DMS79 treated with DMSO at 0.1 percent for 48 hours (cell line): ENCODE measurements around the gene ORC1.
A peak's percentile ranks its signal among the peaks of the same experiment; 100 is the strongest.

Source experiments
- DNase-seq: peaks from one replicate; lab custom pipeline; 2025; lab: John Stamatoyannopoulos, UW

ORC1 gene

DNA sequence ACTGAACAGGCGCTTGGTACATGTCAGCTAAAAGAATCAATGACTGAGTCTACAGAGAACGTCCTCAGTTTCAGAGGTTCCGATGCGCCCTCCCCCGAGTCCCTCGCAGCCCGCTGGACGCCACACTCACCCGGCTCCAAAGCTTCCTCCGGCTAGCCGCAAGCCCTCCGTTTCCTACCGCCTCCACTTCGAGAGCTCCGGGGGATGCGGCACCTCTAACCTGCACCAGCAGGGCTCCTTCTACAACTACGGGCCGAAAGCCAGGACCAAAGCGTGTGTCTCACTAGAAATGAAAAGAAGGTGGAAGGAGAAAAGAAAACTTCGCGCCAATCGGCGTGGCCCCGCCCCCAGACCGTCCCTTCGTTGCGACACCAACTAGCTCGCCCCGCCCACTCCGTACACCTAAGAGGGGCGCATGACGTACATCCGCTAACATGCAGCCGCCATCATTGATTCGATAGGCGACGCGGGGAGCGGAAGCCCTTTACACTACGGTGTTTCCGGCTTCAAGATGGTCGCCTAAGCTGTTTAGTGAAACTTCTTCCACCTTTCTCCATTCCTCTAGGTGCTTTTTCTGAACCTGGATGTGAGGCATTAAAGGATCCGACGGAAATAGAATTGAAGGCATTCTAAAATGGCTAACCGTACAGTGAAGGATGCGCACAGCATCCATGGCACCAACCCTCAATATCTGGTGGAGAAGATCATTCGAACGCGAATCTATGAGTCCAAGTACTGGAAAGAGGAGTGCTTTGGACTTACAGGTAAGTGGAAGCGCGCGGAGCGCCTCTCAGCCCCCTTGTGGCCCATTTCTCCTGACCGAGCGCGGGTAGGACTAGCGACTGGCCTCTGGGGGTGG, at the start of gene ORC1, which contains the start of gene PRPF38A:
Gene ORC1, minus strand, starts transcription at position 308 of the 859 bp plus-strand sequence. CDS start 2,200 bp downstream, outside the sequence.
Gene PRPF38A, plus strand, starts transcription at position 487 of the 859 bp plus-strand sequence. Its CDS starts 148 bp downstream, at position 635.
- peak; percentile 99 for DNase-seq

DNA sequence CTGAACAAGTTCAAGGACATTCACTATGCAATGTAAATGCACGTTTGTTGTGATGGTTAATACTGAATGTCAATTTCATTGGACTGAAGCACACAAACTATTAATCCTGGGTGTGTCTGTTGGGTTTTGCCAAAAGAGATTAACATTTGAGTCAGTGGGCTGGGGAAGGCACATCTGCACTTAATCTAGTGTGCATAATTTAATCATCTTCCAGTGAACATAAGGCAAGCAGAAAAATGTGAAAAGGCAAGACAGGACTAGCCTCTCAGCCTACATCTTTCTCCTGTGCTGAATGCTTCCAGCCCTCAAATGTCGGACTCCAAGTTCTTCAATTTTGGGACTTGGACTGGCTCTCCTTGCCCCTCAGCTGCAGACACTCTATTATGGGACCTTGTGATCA, 40.2 kb upstream of the ORC1 start:
- no peak for DNase-seq

DNA sequence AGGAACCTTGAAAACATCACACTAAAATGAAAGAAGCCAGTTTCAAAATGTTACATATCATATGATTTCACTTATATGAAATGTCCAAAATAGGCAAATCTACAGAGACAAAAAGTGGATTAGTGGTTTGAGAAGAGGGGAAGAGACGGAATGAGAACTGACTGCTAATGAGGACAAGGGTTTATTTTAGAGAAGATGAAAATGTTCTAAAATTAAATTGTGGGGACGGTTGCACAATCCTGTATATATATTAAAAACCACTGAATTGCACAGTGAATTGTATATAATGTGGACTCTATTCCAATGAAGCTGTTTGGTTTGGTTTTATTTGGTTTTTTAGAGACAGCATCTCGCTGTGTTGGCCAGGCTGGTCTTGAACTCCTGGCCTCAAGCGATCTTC, 35.8 kb upstream of the ORC1 start:
- DNase-seq = no peak

DNA sequence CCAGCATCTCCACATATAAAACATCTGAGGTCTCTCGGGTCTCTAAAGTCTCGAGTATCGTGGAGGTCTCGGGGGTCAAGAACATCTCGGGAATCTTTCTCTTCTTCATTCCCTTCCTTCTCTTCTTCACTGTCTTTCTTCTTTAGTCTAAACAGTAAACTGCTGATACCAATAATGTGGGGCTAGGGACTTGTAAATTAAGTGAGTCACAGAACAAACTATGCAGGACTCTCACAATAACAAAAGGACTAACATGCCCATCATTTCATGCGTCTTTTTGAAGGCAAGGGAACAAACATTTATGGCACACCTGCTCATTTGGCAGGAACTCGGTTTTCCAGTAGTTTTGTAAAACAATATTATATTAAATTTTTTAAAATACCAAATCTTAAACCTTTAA, 32.6 kb upstream of the ORC1 start:
- no peak for DNase-seq

DNA sequence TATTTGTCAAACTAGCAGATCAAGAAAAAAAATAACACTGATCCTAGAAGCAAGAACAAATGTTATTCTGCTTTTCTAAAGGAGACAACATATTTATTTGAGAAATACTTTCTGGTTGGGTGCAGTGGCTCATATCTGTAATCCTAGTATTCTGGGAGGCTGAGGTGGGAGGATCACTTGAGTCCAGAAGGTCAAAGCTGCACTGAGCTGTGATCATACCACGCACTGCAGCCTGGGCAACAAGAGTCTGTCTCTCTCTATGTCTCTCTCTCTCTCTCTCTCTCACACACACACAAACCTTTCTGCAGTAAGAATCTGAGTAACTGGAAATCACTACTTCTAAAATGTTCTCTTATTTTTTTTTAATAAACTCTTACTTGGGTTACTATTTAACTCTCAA, 31.4 kb upstream of the ORC1 start:
- no peak for DNase-seq

DNA sequence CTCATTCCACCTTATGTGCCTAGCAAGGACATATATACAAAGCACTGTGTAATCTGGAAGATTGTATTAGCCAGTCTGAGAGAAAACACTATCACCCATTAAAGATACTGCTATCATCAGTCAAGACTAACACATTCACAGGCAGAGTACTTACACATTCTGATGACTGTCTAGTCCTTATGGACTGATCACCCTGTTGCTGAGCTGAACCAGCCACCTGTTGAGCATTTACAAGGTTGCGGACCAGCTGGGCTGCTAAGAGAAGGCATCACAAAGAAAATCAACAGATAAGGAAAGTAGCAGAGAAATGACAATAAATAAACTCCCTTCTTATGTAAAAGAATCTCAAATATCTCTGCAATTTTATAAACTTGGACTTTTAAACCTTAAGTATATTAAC, 31.0 kb upstream of the ORC1 start:
- no peak for DNase-seq

DNA sequence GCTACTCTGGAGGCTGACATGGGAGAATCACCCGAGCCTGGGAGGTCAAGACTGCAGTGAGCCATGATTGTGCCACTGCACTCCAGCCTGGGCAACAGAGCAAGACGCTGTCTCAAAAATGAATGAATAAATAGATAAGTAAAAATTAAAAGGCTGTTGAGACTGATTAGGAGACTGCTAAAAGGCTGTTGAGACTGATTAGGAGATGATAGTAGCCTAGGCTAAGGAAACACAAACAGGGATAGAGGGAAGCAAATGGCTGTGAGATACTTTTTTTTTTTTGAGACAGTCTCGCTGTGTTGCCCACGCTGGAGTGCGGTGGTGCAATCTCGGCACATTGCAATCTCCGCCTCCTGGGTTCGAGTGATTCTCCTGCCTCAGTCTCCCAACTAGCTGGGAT, 28.6 kb upstream of the ORC1 start:
- DNase-seq = no peak

DNA sequence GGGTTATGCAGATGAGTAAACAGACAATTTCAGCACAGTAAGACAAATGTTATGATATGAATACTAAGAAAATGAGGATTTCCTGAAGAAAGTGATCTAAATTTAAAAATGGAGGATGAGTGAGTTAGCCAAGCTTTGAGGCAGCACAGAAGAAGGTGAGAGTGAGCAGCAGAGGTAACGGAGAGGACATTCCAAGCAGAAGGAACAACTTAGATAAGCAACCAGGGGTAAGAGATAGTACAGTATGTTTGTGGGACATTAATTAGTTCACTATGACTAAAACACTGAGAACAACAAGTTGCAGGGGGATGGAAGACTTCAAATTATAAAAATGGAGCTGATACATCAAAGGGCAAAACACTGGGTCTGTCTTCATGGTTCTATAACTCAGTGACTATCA, 22.9 kb upstream of the ORC1 start:
- DNase-seq = no peak

DNA sequence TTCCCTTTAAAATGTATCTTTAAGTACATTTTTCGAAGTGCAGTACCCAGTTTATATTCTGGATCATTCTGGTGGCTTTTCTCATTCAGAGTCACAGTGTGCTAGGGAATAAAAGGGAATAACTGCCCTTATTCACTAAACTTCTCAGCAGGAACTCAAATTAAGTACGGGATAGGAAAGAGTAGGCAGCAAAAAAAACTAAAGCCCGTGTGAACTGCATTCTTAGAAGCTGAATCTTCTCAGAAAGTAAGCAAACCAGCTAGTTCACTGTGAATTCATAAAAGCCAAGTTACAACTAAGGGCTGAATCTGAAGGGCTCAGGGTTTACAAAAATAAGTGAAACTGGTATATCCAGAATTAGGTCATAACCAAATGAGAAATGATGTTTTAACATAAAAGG, 22.1 kb upstream of the ORC1 start:
- no peak for DNase-seq

DNA sequence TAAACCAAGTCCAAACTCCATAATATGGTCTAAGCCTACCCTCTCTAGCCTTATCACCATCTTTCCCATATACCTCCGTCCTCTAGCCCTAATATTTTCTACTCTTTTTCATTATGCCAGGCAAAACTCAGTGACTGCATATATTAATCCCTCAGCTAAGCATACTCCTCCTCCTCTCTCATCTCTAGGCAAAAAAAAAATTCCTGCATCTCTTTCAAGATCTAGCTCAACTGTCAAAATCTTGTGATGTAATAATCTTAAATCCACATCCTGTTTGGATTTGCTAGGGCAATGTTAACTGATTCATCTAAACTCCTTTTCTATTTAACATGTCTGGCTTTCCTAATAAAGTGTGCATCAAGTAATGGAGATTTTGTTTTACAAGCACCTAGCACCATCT, 20.6 kb upstream of the ORC1 start:
- DNase-seq = no peak

DNA sequence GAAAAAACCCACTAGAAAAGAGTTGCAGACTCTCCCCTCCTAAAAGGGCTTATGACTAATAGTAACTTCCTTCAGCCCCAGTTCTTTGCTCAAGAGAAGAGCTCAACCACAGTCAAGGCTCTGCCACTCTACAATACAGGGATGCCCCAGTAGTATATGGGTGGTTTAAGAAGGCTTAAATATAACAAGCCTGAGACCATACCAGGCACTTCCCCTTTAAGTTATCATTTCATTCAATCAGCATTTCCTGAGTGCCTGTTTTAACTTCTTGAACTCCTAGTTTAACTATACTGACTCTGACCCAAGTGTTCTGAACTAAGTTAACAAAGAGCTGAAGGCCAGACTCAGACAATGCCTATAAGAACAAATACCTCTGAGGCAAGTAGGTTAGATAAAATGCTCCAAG, 20.0 kb upstream of the ORC1 start:
- DNase-seq = no peak

DNA sequence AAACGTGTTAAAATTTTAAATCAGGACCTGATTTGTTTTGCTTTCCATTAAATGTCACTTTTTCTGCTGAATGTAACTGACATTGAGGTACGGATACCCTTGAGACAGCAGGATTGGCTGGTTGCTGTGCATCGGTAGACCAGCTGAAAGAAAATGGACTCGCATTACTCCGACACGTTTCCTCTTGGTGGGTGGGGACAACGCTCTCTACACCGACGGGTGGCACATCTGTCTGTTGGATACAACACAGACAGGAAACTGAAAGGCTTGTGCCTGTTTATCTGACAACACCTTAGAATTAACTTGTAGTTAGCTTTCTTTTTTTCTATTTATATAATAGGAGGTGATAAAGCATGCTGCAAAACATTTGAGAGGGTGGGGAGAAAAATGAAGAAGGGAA, 19.5 kb upstream of the ORC1 start:
- DNase-seq = no peak

DNA sequence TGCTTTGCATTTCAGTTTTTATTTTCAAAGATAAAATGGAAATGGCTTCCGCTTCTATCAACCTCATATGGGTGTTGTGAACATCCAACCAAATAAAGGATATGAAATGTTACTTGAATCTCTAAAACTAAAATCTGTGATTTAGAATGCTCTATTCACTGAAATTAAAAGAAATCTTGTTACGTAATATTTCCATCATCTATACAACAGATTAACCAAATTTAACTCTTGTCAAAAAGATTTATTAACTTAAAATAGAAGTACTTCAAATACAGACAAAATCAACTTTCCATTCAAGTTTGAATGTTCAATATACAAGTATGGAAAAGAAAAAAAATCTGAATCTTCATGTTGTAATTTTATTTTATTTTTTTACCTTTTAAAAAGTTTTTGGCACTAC, 18.8 kb upstream of the ORC1 start:
- DNase-seq = no peak

DNA sequence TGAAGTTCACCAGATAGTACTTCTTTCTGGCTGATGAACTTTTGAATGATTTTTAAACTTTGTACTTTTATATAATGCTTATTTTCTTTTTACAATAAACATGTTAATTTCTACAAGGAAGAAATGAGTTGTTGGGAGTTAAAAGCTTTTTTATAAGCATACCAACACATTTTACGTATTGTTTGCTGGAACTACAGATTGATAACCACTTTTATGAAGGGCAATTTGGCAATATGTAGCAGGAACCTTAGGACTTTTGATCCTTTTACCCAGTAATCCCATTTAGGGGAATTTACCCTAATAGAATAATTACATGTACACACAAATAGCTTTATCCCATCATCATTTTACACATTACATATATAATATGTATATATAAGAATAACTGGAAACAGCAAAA, 16.5 kb upstream of the ORC1 start:
- DNase-seq = no peak

DNA sequence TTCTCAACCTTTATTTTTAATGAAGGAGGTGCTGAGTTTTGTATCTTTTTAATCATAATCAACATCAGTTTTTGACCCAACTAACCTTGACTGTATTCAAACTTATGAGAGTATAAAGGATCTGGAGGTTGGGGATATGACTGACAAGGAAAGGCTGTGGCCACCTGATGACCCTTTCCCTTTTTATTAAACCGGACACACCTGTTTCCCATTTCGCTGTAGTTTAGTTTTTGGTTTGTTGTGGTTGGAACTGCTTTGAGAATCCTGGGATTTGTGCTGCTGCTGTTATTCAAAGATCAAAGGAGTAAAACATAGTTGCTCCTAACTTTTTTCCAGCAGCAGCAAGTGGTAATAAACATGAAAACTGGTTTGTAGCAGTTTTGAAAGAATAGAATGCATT, 12.6 kb upstream of the ORC1 start:
- no peak for DNase-seq

DNA sequence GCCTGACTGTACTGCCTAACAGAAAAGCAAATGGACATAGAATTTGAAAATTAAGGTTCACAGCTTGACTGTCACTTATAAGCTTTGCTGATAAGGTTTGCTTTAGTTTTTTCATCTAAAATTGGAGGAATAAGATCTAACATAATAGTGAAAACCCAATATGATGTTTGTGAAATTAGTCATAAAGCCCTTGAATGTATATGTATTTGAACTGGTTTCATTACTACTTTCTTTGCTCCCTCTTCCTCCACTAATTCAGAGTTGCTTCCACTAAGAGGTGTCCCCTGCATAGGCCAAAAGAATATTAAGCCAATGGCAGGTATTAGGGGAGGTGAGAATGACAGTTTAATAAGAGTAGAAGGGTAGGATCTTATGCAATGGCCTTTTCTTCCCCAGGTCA, 10.7 kb upstream of the ORC1 start:
- DNase-seq = no peak

DNA sequence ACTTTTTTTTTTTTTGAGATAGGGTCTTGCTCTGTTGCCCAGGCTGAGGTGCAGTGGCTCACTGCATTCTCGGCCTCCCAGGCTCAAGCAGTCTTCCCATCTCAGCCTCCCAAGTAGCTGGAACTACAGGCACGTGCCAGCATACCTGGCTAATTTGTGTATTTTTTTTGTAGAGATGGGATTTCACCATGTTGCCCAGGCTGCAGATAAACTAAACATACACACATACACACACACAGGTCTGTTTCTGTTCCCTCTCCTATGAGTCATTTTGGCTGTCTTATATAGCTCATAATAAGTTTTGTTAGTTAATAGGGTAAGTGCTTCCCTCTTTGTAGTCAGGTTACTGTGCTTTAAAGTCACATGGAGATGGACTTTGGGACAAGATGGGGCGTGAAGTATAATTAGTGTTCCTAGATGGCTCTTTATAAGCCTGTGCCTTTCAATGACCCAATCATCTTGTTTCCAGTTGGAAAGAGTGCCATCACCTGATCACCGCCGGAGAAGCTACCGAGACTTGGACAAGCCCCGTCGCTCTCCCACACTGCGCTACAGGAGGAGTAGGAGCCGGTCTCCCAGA, 9.3 kb upstream of the ORC1 start:
- no peak for DNase-seq

DNA sequence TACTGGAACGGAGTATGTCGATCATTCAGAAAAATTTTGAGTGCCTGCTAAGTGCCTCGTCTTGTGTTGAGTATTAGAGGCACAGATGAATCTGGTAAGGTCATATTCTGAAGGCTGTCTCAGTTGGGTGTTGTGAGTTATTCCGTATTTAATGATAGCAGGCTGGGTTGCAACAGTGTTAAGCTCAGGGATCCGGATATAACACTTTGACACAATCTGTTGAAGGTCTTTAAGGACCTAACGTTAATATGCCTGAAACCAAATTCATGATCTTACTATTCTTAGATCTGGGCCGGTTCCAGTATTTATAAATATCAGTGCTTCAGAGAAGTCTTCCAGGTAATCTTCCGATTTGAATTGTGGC, 734 bp upstream of the ORC1 start:
- DNase-seq = no peak

DNA sequence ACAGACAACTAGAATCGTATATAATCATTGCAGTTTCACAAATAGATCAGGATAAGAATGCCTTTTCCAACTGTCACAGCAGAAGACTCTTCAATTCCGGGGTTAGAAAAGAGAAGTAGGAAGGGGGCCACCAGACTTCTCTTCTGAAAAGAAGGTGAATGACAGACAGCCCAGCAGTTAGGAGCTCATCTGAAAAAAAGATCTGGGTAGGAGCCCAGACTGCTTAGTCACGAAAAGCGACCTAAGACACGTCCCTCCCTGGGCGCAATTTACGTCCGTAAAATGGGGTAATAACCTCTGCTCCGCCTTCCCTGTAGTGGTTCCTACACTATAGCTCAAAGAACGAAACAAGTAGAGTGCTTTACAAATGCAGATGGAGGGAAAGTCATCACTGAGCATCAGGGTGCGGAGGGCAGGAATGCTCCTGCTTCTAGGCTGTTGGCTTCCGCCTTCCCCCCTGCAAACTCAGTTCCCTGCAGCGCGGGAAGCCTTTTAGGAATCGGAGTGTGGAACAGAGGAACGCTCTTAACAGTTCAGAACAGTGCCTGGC, 582 bp downstream of the ORC1 start:
- DNase-seq = peak; percentile 44

DNA sequence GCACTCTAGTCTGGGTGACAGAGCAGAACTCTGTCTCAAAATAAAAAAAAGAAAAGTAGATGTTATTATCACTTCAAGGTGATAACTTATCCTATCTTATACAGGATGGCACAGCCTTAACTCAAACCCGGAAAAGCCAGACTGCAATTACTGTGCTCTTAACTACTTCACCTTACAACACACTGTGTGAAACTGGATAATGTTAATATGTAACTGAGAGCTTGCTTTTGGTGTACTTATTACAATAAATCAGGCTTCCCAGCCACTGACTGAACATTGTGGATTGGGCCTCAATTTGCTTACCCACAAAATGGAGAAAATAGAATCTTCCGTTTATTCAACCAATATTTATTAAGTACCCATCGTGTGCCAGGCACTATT, 1.4 kb downstream of the ORC1 start:
- no peak for DNase-seq

DNA sequence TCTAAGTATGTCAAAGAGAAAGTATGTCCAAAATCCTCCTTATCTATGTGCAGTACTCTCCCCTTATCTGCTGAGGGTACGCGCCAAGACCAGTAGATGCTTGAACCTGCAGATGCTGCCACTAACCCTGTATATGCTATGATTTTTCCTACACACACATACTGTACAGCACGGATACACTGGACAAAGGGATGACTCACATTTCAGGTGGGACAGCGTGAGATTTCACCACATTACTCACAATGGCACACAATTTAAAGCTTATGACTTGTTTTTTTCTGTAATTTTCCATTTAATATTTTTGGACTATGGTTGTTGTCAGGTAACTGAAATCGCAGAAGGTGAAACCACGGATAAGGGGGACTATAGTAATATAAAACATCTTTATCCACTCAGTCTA, 4.1 kb downstream of the ORC1 start:
- DNase-seq = no peak

DNA sequence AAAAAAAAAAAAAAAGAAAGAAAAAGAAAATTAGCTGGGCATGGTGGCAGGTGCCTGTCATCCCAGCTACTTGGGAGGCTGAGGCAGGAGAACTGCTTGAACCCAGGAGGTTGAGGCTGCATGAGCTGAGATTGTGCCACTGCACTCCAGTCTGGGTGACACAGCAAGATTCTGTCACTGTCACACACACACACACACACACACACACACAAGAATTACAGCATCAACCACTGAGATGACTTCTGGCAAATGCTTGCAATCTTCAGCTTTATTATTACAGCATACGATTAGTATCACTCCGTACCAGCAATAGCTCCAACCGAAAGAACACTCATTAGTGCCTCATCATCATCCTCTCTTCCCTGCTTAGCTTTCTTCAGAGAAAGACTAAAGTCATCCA, 4.6 kb downstream of the ORC1 start:
- no peak for DNase-seq

DNA sequence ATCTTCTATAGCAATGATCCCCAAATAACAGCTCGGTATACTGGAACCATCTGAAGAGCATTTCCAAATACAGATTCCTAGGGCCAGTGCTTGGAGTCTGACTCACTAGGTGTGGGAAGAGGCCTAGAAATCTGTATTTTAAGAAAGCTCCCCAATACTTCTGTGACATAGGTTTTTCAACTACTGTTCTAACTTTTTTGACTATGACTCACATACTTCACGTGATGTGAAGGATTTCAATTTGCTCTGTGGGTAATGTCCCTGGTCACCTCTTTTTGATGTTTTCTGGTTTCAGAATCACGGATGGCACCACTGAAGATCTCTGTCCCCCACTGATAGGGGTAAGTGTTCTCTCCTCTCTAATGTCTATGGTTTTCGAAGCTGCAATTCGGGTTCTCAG, 11.0 kb downstream of the ORC1 start:
- DNase-seq = no peak

DNA sequence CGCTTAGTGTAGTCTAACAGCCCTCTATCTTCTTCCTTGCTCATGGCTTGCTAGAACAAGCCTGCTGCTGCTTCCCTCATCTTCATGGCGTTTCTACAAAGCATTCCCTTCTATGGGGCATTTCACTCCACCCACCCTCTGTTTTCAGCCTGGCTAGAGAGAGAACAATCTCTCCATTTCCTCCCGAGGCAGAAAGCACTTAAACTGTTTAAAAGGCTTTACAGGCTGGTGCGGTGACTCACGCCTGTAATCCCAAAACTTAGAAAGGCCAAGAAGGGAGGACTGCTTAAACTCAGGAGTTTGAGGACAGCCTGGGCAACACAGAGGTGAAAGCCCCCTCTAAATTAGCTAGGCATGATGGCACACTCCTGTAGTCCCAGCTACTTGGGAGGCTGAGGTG, 17.8 kb downstream of the ORC1 start:
- DNase-seq = no peak
